GM12801 (cell line): Measurements from ENCODE around the gene MYT1.

Source experiments
- TF ChIP-seq, protein P1 (sequence below): IDR thresholded peaks from one replicate; pipeline ENCODE4 v1.5.1; 2011; ENCODE audit warnings: control low read depth; ENCODE audit not compliant: insufficient read length; ENCODE audit errors: extremely low read depth

Gene MYT1

GRCh38 chr20:64226686-64227580 is 62.7 kb downstream of the MYT1 start:
- TF ChIP-seq, protein P1, sequence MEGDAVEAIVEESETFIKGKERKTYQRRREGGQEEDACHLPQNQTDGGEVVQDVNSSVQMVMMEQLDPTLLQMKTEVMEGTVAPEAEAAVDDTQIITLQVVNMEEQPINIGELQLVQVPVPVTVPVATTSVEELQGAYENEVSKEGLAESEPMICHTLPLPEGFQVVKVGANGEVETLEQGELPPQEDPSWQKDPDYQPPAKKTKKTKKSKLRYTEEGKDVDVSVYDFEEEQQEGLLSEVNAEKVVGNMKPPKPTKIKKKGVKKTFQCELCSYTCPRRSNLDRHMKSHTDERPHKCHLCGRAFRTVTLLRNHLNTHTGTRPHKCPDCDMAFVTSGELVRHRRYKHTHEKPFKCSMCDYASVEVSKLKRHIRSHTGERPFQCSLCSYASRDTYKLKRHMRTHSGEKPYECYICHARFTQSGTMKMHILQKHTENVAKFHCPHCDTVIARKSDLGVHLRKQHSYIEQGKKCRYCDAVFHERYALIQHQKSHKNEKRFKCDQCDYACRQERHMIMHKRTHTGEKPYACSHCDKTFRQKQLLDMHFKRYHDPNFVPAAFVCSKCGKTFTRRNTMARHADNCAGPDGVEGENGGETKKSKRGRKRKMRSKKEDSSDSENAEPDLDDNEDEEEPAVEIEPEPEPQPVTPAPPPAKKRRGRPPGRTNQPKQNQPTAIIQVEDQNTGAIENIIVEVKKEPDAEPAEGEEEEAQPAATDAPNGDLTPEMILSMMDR = no peak

GRCh38 chr20:64228086-64228653 is 63.9 kb downstream of the MYT1 start:
- TF ChIP-seq, protein P1 = no peak

DNA sequence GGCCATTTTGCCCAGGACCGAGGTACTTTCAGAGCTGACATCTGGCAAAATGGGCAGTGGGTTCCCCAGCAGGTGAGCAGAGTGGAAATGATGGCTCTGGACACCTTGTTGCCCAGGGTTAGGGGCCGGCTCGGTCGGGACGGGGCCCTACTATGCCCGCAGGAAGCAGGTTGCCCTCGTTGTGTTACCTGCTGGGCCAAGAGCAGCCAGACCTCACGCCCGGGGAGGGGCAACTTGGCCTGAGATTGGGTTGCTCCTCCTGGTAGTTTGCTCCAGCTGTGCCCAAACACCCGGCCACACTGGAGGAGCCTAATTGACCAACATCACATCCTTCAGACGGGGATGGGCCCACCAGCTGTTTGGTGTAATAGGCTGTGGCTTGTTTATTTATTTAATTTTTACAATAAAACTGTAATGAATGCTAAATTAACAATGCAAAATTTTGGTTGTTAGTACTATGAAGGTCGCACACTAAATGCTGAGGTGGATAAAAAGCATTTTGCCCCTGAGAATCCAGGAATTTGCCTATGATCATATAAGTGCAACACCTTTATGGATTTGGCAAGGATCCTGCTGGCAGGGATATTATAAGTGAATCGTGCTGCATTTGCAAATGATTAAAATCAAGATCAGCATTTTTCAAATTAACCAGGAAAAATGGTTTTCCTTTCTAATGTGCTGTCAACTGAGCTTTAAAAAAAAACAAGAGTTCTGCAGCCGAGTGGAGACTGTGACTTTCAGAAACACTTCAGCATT is 64.7 kb downstream of the MYT1 start:
- TF ChIP-seq, protein P1 = no peak

GRCh38 chr20:64229507-64230061 is 65.3 kb downstream of the MYT1 start:
- TF ChIP-seq, protein P1 = no peak

DNA sequence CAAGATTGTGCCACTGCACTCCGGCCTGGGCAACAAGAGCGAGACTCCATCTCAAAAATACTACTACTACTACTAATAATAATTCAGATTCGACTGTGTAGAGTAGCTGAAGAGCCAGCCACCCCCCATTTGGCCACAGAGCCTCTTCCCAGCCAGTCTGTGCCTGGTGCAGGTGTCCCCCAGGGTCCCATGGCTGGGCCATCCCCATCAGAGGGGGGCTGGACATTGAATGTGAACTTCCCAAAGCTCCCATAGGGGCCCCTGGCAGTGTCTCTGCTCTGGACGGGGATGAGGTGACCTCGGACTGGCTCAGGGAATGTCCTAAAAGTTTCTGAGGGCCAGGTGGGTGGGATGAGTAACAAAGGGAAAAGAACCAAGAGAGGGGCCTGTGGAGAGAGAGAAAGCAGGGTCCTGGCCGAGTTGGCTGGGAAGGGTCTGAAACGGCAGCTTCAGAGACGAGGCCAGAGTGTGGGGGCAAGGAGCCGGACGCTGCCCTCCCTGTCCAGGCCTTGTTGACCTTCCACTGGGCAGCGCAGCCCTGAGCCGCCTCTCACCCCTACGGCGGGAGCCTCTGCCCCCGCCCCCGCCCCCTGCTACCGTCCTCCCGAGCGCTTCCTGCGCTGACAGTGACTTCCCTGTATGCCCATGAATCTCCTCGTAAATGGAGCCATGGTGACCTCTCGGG is 66.4 kb downstream of the MYT1 start:
- TF ChIP-seq, protein P1 = no peak

GRCh38 chr20:64231621-64232550 is 67.6 kb downstream of the MYT1 start:
- TF ChIP-seq, protein P1 = no peak
